COLO829 (cell line): ENCODE data around the gene M6PR.
"Not testable (repeated sequence)": the region's sequence is repeated elsewhere in the genome, so short reads cannot be mapped to it uniquely, and the experiment has no call there.

Experiments
- DNase-seq: peaks from one replicate; pipeline ENCODE4 v3.0.0; 2012; ENCODE audit warnings: low spot score

Gene M6PR

DNA sequence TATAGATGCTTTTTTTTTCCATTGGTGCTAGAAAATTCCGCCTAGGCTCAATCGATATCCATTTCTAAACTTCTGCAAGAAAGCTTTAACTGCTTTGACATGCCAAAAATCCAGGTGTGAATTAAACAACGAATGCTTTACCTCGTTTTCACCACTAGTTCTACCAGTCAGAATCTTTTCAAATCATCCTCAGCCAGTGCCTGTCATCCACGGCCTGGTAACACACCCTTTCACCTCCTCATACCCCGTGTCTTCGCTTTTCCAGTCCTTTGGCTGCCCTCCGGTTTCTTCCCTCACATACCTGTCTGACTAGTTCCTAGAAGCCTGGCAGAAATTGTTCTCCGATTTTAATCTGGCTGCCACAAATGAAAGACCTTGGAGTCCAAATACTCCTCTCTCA, 36.5 kb downstream of the M6PR start:
- no peak for DNase-seq

DNA sequence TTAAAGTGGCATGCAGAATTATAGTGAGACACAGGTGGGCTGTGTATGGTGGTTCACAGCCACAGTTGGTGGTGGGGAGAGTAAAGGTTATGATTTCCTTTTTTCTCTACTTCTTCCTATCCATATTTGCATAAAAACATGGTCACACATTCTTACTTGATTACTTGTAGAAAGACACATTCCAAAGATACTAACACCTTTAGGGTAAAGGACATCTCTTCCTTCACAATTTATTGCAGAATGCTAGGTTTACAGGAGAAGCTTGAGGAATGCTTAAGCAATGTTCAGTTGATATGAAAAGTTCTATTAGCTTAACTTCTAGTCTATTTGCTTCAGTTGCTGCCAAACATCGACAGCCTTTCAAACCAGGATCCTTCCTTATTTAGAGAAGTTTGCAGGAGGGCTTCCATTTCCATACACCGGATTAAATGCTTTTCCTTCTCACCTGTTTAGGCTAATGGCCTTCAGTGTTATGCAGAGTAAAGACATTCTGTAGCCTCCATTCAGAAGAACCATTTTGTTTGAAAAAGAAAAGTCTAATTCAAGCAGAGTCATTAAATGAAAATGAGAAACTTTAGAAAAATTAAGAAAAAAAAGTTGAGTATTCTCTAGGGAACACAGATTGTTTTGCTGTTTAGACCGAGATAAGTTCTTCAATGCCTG, 37.7 kb downstream of the M6PR start:
- DNase-seq, result no peak

DNA sequence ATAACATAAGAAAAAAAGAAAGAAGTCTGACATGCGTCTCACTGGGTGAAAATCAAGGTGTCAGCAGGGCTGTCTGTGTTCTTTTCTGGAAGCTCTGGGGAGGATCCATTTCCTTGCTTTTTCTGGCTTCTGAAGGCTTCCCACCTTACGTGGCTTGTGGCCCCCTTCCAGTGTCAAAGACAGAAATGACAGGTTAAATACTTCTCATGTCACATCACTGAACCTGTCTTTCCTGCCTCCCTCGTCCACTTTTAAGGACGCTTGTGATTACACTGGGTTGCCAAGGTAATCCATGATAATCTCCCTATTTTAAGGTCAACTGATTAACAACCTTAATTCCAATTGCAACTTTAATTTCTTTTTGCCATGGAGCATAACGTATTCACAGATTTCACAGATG, 39.7 kb downstream of the M6PR start:
- no peak for DNase-seq

DNA sequence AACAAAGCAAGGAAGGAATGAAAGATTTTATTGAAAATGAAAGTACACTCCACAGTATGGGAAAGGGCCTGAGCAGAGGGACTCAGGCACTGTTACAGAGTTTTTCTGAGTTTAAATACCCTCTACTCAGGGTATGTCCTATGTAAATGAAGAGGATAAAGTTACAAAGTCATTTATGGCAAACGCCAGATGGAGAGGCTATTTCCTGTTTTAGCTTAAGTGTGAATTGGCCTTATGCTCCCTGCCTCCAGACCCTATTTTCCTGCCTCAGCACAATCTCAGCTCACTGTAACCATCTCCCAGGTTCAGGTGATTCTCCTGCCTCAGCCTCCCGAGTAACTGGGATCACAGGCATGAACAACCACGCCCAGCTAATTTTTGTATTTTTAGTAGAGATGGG, 41.9 kb downstream of the M6PR start:
- DNase-seq, result no peak

DNA sequence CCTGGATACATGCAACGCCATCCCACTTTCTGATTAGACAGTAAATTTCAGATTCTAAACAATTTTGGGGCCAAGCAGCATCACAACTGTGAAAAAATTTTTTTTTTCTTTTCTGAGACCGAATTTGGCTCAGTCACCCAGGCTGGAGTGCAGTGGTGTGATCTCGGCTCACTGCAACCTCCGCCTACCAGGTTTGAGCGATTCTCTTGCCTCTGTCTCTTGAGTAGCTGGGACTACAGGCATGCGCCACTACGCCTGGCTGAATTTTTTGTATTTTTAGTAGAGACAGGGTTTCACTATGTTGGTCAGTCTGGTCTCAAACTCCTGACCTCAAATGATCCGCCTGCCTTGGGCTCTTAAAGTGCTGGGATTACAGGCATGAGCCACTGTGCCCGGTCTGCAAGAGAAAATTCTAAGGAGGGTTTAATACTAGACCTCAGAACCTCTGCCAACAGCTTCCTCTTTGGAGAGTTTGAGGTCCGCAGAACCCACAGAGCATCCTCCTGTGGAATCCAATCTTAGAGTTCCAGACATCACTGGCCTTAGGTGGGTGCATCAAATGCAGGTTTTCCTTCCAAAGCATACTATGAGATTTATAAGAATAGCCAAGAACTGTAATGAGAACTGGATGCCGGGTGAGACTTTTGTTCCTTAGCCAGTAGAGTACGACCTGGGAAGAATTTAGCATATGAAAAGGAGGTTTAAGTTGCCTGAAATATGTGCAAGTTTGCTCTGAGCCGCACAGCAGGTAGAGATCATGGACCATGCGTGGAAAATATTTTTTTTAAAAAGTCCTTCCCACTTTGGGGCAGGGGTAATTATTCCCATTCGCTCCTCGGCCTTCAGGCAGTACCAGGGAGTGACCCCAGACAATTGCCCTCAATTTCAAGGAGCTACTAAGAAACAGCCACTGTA, 42.9 kb downstream of the M6PR start:
- DNase-seq, result no peak

DNA sequence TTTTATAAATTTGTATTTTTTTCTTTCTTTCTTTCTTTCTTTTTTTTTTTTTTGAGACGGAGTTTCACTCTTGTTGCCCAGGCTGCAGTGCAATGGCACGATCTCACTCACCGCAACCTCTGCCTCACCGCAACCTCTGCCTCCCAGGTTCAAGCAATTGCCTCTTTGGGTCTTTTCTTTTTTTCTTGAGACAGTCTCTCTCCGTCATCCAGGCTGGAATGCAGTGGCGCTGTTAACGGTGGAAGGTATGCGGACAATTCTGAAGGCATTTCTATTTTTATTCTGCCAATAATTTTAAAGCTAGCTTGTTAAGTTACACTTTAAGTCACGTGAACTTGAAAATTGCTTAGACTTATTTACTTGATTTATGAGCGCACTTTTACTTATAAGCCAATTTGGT, 43.9 kb downstream of the M6PR start:
- DNase-seq, result no peak

DNA sequence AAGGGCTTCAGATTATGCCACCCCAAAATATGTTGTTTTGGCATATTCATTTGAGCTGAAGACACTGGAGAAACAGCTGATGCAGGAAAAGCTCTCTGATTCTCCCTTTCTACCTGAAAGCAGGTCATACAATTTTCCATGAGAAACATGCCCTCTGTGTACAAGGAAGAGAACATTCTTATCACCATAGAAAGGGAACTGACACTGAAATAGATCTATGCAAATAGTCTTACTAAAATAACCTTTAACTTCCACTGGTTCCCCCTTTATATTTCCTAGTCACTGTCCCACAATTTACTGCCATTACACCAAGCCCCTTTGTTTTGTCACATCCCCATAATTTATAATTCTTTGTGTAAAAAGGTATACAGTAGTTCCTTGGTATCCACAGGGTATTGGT, 44.8 kb downstream of the M6PR start:
- DNase-seq, result no peak

DNA sequence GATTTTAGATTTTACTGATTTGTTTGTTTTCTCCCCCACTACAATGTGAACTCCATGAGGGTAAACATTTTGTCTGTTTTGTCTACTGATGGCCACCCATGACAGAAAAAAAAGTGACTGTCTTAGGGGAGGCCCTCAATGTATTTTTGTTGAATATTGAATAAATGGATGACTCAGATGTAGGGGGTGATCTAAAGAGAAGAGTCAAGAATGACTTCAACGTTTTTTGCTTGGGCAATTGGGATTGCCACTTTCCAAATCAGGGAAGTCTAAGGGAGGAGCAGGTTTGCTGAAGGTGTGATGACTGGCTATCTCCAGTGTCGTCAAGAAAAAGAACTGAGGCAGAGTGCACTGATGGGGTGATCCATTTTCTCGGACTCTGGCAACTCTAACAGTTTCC, 45.8 kb downstream of the M6PR start:
- DNase-seq, result no peak

DNA sequence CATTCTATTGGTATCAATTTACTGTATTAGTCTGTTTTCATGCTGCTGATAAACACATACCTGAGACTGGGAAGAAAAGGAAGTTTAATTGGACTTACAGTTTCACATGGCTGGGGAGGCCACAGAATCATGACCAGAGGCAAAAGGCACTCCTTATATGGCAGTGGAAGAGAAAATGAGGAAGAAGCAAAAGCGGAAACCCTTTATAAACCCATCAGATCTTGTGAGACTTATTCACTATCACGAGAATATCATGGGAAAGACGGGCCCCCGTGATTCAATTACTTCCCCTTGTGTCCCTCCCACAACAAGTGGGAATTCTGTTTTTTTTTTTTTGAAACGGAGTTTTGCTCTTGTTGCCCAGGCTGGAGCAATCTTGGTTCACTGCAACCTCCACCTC, 46.7 kb downstream of the M6PR start:
- DNase-seq, result not testable (repeated sequence)

DNA sequence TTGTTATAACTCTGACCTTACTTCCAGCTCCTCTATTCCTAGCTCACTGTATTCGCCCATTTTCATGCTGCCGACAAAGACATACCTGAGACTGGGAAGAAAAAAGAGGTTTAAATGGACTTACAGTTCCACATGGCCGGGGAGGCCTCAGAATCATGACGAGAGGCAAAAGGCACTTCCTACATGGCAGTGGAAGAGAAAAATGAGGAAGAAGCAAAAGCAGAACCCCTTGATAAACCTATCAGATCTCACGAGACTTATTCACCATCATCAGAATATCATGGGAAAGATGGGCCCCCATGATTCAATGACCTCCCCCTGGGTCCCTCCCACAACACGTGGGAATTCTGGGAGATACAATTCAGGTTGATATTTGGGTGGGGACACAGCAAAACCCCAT, 49.6 kb downstream of the M6PR start:
- DNase-seq, result no peak

DNA sequence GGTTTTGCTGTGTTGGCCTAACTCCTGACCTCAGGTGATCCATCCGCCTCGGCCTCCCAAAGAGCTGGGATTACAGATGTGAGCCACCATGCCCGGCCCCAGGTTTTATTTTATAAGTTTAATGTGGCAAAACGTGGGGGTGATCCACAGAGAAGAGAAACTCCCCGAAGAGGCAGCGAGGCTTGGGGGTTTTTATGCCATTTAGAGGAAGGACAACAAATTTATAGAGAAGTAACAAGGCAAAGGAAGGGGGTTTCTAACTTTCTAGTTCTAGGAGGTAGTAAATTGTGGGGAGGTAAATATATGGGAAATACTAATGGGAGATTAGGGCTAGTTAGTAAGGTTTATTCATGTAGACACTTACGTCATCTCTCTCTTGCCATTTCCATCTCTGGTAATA, 52.4 kb downstream of the M6PR start:
- no peak for DNase-seq

DNA sequence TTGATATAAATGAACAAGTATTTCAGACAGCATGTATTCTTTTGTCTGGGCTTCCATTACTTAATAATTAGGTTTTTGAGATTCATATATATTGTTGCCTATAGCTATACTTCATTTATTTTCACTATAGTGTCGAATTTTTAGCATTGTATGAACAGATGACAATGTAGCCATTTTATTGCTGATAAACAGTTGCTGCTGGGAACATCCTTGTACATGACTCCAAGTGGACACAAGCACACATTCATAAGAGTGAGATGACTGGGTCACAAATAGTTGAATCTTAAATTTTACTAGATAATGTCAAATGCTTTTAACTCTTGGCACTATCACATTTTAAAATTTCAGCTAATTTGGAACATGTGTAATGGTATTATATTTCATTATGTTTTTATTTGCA, 54.5 kb downstream of the M6PR start:
- no peak for DNase-seq

DNA sequence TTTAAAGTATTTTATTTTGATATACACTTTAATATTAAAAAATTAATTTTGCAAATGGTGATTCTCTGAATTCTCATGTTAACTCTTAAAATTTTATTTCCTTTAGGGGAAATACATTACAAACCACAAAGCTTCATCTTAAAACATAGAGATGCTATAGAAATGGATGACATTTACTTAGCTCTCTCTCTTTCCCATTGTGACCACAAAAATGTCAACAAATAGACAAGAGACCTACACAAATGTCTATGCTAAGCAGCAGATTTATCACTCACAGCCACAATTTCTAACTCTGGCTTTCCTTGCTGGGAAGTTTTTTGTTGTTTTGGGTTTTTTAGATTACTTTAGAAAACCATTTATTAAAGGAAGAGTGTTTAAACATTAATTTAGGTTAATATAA, 55.1 kb downstream of the M6PR start:
- peak; percentile 38 for DNase-seq

DNA sequence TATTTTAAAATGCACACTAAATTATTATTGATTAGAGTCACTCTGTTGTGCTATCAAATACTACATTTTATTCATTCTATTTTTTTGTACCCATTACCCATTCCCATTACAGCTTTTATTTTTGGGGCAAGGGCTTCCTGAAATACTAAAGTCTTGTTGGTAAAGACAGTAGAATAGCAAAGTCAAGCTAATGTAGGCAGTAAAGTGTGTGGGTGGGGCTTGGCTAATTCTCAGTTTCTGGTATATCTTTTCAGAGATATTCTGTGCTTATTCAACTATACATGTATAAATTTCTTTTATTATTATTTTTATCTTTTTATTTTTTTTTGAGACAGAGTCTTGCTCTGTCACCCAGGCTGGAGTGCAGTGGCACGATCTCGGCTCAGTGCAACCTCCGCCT, 57.5 kb downstream of the M6PR start:
- DNase-seq, result no peak
